Esophagus muscularis mucosa (tissue), 4 donors: Measurements from ENCODE around the gene MRPL18. TPM values are rescaled to one million over a fixed set of nuclear protein-coding genes. Genes with fewer than 3 reads are reported as not detected.

Experiments used
- DNase-seq: peaks from one replicate; pipeline ENCODE4 v3.0.0-alpha.2; 2017; ENCODE audit errors: extremely low spot score
- H3K27ac ChIP-seq, 4 donors: fragments of 200-600 bp; sonication (generic); replicated peaks in 1 of 4; 1 replicate in 3 of 4; 2 replicates in 1 of 4; pipeline ENCODE4 v1.5.1; 2016 to 2019; ENCODE audit warnings: mild to moderate bottlenecking in 1 of 4
- H3K27me3 ChIP-seq, 4 donors: fragments of 200-600 bp; sonication (generic); one replicate each; pipeline versions ENCODE4 v1.5.1 to v1.6.0; 2016 to 2019
- H3K36me3 ChIP-seq, 4 donors: fragments of 200-600 bp; sonication (generic); one replicate each; pipeline ENCODE4 v1.5.1; 2016 to 2019
- H3K4me1 ChIP-seq, 4 donors: fragments of 200-600 bp; sonication (generic); one replicate each; pipeline ENCODE4 v1.5.1; 2016 to 2019
- H3K4me3 ChIP-seq, 4 donors: fragments of 200-600 bp; sonication (generic); 1 replicate in 2 of 4; 2 replicates in 2 of 4; pipeline ENCODE4 v1.5.1; 2016 to 2019; ENCODE audit warnings: mild to moderate bottlenecking in 4 of 4, moderate library complexity in 1 of 4
- H3K9me3 ChIP-seq, 4 donors: fragments of 200-600 bp; sonication (generic); 1 replicate in 3 of 4; 2 replicates in 1 of 4; pipeline ENCODE4 v1.5.1; 2016 to 2019
- CTCF ChIP-seq, 3 experiments: fragments of 200-600 bp in 2 of 3; fragments of 450-650 bp in 1 of 3; sonication (generic) in 2 of 3; IDR thresholded peaks; one replicate each; pipeline ENCODE4 v1.5.1; 2017 to 2019; ENCODE audit warnings: antibody characterized with exemption in 3 of 3, mild to moderate bottlenecking in 2 of 3, moderate library complexity in 1 of 3
- EP300 ChIP-seq: sonication (generic); formaldehyde crosslinking; IDR thresholded peaks from one replicate; pipeline ENCODE4 v1.6.1; 2017; ENCODE audit warnings: antibody characterized with exemption
- POLR2A ChIP-seq: fragments of 450-650 bp; IDR thresholded peaks from one replicate; pipeline ENCODE4 v1.6.1; 2017; ENCODE audit warnings: antibody characterized with exemption, moderate library complexity, mild to moderate bottlenecking, low read depth
- POLR2AphosphoS5 ChIP-seq, 2 donors: sonication (generic); formaldehyde crosslinking; IDR thresholded peaks; one replicate each; pipeline ENCODE4 v1.6.1; 2017; ENCODE audit warnings: antibody characterized with exemption in 2 of 2
- WGBS: methylation state at CpG from one replicate; pipeline ENCODE4 v1.1.5; 2018; 5-methylcytosine and 5-hydroxymethylcytosine counted together
- intact Hi-C: fragments of 100-400 bp; cut with DNase I; formaldehyde crosslinking; loops from one replicate; pipeline ENCODE4 v1.15.1; 2023
- total RNA-seq, 4 donors: library from RNA; depleted of rRNA; stranded (reverse); fragments of >200 nt; gene quantifications; one replicate each; pipeline versions ENCODE4 v1.1.0 to v1.2.1, GENCODE V29; 2016

Gene MRPL18
- total RNA-seq, 4 donors from 2014 or later = 63.3 to 92.9 (median 69.2) TPM

- 89% methylated on average over 10 of the region's 10 CpGs for WGBS
- Histone ChIP-seq H3K27me3 (no peaks in the 10 kb centered on the region), H3K4me1 (no peaks in the 10 kb centered on the region), H3K4me3 (no peak overlapping the region), H3K36me3 (peaks cover 0 to 14% (median 10%) of the 10 kb centered on the region in 4 donors), H3K9me3 (no peaks in the 10 kb centered on the region), H3K27ac (no peak overlapping the region)
- no peak for TF ChIP-seq POLR2A
- TF ChIP-seq EP300 = no peak
- no peak for TF ChIP-seq CTCF (IDR thresholded peaks at IDR 0.05)
- TF ChIP-seq POLR2AphosphoS5 (IDR thresholded peaks at IDR 0.05) = no peak
- intact Hi-C loops = no loop called here
- DNase-seq = no peak
Observed at GRCh38 chr6:159804504-159804903, 14.2 kb downstream of the MRPL18 start.

GRCh38 chr6:159805440-159806020, 15.3 kb downstream of the MRPL18 start:
- intact Hi-C loops = no loop called here
- Histone ChIP-seq H3K36me3 (peaks cover 0 to 4% (median under 1%) of the 10 kb centered on the region in 4 donors), H3K4me3 (no peak overlapping the region), H3K9me3 (no peaks in the 10 kb centered on the region), H3K27ac (no peak overlapping the region), H3K4me1 (no peaks in the 10 kb centered on the region), H3K27me3 (no peaks in the 10 kb centered on the region)
- TF ChIP-seq EP300 (no peak), POLR2A (no peak), POLR2AphosphoS5 (IDR thresholded peaks at IDR 0.05) (no peak), CTCF (IDR thresholded peaks at IDR 0.05) (no peak)
- DNase-seq = no peak
- 90% methylated on average over 6 of the region's 6 CpGs for WGBS

GRCh38 chr6:159806021-159806458, 15.8 kb downstream of the MRPL18 start:
- Histone ChIP-seq H3K36me3 (no peaks in the 10 kb centered on the region), H3K9me3 (no peaks in the 10 kb centered on the region), H3K27ac (no peak overlapping the region), H3K27me3 (no peaks in the 10 kb centered on the region), H3K4me3 (no peak overlapping the region), H3K4me1 (no peaks in the 10 kb centered on the region)
- 89% methylated on average over 9 of the region's 9 CpGs for WGBS
- no peak for DNase-seq
- intact Hi-C loops = no loop called here
- no peak for TF ChIP-seq CTCF (IDR thresholded peaks at IDR 0.05)
- no peak for TF ChIP-seq POLR2AphosphoS5 (IDR thresholded peaks at IDR 0.05)
- TF ChIP-seq EP300 = no peak
- no peak for TF ChIP-seq POLR2A

- Histone ChIP-seq H3K9me3 (no peaks in the 10 kb centered on the region), H3K4me1 (no peaks in the 10 kb centered on the region), H3K36me3 (no peaks in the 10 kb centered on the region), H3K27ac (no peak overlapping the region), H3K4me3 (no peak overlapping the region), H3K27me3 (no peaks in the 10 kb centered on the region)
- intact Hi-C loops = no loop called here
- 96% methylated on average over 5 of the region's 5 CpGs for WGBS
- no peak for TF ChIP-seq POLR2AphosphoS5 (IDR thresholded peaks at IDR 0.05)
- no peak for TF ChIP-seq CTCF (IDR thresholded peaks at IDR 0.05)
- TF ChIP-seq EP300 = no peak
- no peak for TF ChIP-seq POLR2A
- no peak for DNase-seq
Observed at GRCh38 chr6:159807150-159807858, 17.0 kb downstream of the MRPL18 start.
